Ishikawa (cell line): ENCODE measurements around the gene MTMR2.

Experiments used
- EP300 ChIP-seq: IDR thresholded peaks from 2 replicates; pipeline ENCODE4 v1.6.1; 2012; ENCODE audit warnings: borderline replicate concordance
- FOXM1 ChIP-seq: IDR thresholded peaks from 2 replicates; pipeline ENCODE4 v1.6.1; 2012; ENCODE audit warnings: low read depth, borderline replicate concordance
- NFIC ChIP-seq: IDR thresholded peaks from 2 replicates; pipeline ENCODE4 v1.6.1; 2012
- TAF1 ChIP-seq: IDR thresholded peaks from 2 replicates; pipeline ENCODE4 v1.6.1; 2012; ENCODE audit warnings: low read depth, mild to moderate bottlenecking
- ZBTB7A ChIP-seq: IDR thresholded peaks from 2 replicates; pipeline ENCODE4 v1.6.1; 2012; ENCODE audit warnings: low read depth
- TF ChIP-seq, protein P1 (sequence below): IDR thresholded peaks from 2 replicates; pipeline ENCODE4 v1.6.1; 2012
- TF ChIP-seq, protein P2 (sequence below): IDR thresholded peaks from 2 replicates; pipeline ENCODE4 v1.6.1; 2012; ENCODE audit warnings: low read depth, mild to moderate bottlenecking

DNA sequence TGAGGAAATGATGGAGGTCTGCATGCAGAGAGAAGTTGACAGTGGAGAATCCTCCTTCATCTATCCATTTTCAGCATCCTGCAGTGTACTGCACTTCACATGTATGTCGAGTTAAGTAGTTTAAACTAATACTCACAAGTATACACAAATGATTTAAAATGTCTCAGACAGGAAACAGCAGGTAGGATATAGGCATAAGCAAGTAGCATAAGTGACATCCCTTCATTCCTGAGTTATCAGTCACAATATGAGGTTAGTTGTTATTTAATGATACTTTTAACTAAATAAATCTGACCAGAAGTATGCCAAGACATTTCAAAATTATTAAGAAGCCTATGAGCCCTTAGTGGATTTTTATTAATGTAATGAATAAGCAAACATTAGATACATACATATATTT, 37.4 kb downstream of the MTMR2 start:
- TF ChIP-seq FOXM1 (no peak), ZBTB7A (no peak), TAF1 (no peak), EP300 (no peak), NFIC (no peak)
- TF ChIP-seq, protein P1, sequence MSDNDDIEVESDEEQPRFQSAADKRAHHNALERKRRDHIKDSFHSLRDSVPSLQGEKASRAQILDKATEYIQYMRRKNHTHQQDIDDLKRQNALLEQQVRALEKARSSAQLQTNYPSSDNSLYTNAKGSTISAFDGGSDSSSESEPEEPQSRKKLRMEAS, result no peak
- TF ChIP-seq, protein P2, sequence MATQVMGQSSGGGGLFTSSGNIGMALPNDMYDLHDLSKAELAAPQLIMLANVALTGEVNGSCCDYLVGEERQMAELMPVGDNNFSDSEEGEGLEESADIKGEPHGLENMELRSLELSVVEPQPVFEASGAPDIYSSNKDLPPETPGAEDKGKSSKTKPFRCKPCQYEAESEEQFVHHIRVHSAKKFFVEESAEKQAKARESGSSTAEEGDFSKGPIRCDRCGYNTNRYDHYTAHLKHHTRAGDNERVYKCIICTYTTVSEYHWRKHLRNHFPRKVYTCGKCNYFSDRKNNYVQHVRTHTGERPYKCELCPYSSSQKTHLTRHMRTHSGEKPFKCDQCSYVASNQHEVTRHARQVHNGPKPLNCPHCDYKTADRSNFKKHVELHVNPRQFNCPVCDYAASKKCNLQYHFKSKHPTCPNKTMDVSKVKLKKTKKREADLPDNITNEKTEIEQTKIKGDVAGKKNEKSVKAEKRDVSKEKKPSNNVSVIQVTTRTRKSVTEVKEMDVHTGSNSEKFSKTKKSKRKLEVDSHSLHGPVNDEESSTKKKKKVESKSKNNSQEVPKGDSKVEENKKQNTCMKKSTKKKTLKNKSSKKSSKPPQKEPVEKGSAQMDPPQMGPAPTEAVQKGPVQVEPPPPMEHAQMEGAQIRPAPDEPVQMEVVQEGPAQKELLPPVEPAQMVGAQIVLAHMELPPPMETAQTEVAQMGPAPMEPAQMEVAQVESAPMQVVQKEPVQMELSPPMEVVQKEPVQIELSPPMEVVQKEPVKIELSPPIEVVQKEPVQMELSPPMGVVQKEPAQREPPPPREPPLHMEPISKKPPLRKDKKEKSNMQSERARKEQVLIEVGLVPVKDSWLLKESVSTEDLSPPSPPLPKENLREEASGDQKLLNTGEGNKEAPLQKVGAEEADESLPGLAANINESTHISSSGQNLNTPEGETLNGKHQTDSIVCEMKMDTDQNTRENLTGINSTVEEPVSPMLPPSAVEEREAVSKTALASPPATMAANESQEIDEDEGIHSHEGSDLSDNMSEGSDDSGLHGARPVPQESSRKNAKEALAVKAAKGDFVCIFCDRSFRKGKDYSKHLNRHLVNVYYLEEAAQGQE, result no peak
